Breast epithelium (tissue), 3 donors: Measurements from ENCODE around the gene INTS15.

ENCODE experiments used
- CTCF ChIP-seq, 3 donors: fragments of 450-650 bp; IDR thresholded peaks; one replicate each; pipeline ENCODE4 v1.5.1; 2016 to 2017; ENCODE audit warnings: antibody characterized with exemption in 3 of 3, mild to moderate bottlenecking in 3 of 3, moderate library complexity in 3 of 3
- POLR2A ChIP-seq: fragments of 450-650 bp; IDR thresholded peaks from one replicate; pipeline ENCODE4 v1.6.1; 2016; ENCODE audit warnings: antibody characterized with exemption, mild to moderate bottlenecking, moderate library complexity
- POLR2AphosphoS5 ChIP-seq, 3 donors: sonication (generic); formaldehyde crosslinking; IDR thresholded peaks; one replicate each; pipeline ENCODE4 v1.6.1; 2017; ENCODE audit warnings: antibody characterized with exemption in 3 of 3

- TF ChIP-seq CTCF (IDR thresholded peaks at IDR 0.05) (no peak), POLR2A (no peak), POLR2AphosphoS5 (IDR thresholded peaks at IDR 0.05) (no peak)
Measured at GRCh38 chr7:6571160-6571779, 18.6 kb upstream of the INTS15 start.
